ENCODE results near the gene IL17RE. TPM values are rescaled to one million over a fixed set of nuclear protein-coding genes. Genes with fewer than 3 reads are reported as not detected.

Gene IL17RE
- total and polyA plus RNA-seq, 9 of the 15 experiments (the other 6 are each of a cell fraction or from before 2014, with no cell fraction given): 0.32 to 1.9 (median 0.51) TPM; not detected in 4

GRCh38 chr3:9933561-9934234 is 31.1 kb downstream of the IL17RE start, which contains the start of gene CRELD1 (continued):
- TF ChIP-seq XRCC5 (IDR thresholded peaks at IDR 0.05; ENCODE audit: low read depth, low read length) (no peak), CXXC5 (CRISPR knock-in tag; IDR thresholded peaks at IDR 0.05) (peak; percentile 89), RBM34 (IDR thresholded peaks at IDR 0.05; ENCODE audit: borderline replicate concordance, insufficient read depth, low read length) (no peak), RBM17 (IDR thresholded peaks at IDR 0.05; ENCODE audit: borderline replicate concordance, low read depth, low read length) (no peak), NR4A1 (CRISPR knock-in tag; IDR thresholded peaks at IDR 0.05) (0 out of 2 replicates have a peak, but pooled peaks have one; percentile 35), NR4A1 (tag; IDR thresholded peaks at IDR 0.05) (no peak), POLR2H (tag; IDR thresholded peaks at IDR 0.05; ENCODE audit: low read depth) (peak; percentile 84), UBTF (IDR thresholded peaks at IDR 0.05; ENCODE audit: borderline replicate concordance in 1 of 2, low read depth in 2 of 2, low read length in 2 of 2) (peak in 1 of 2 experiments; percentile 9; a peak in 1 of 4 replicates), HMGN3 (IDR thresholded peaks at IDR 0.05; ENCODE audit: borderline replicate concordance, extremely low read depth, insufficient read length, low read depth, low read length) (peak; percentile 82), TFAP4 (CRISPR knock-in tag; IDR thresholded peaks at IDR 0.05; ENCODE audit: borderline replicate concordance) (peak; percentile 35), NRF1 (conservative IDR thresholded peaks at IDR 0.05 in 1 of 2, IDR thresholded peaks at IDR 0.05 in 1 of 2) (peak; percentile 79 to 83), ATF3 (IDR thresholded peaks at IDR 0.05) (peak; percentile 99), ATF3 (CRISPR knock-in tag; conservative IDR thresholded peaks at IDR 0.05) (no peak), RBM25 (IDR thresholded peaks at IDR 0.05; ENCODE audit: low read depth, low read length, severe bottlenecking) (peak; percentile 80), BHLHE40 (IDR thresholded peaks at IDR 0.05; ENCODE audit: low read length) (peak; percentile 37; the same call in 1 of the 2 replicates), PHB (CRISPR knock-in tag; IDR thresholded peaks at IDR 0.05) (no peak), FOXO4 (CRISPR knock-in tag; IDR thresholded peaks at IDR 0.05) (no peak), U2AF1 (optimal IDR thresholded peaks at IDR 0.05; ENCODE audit: low read depth, low read length) (no peak), ATF6 (CRISPR knock-in tag; IDR thresholded peaks at IDR 0.05) (no peak)

Measured in K562 (cell line).